Measurements from ENCODE around the gene ZNF185. TPM values are rescaled to one million over a fixed set of nuclear protein-coding genes. Genes with fewer than 3 reads are reported as not detected.

ZNF185 gene
- total RNA-seq, 1 experiment from 2014 or later = 15.8 TPM

- Histone ChIP-seq H4K20me1 (ENCODE audit: insufficient read depth) (no peaks in the 10 kb centered on the region), H3K27me3 (ENCODE audit: insufficient read depth, low read length) (no peaks in the 10 kb centered on the region), H3K27ac (ENCODE audit: low read depth, low read length) (no peak overlapping the region), H3K36me3 (ENCODE audit: control insufficient read depth in 1 of 2, insufficient read depth in 2 of 2, low read length in 2 of 2) (no peaks in the 10 kb centered on the region), H3K4me1 (ENCODE audit: control insufficient read depth in 1 of 2, insufficient read depth in 2 of 2, low read length in 2 of 2) (no peaks in the 10 kb centered on the region), H2AFZ (ENCODE audit: low read depth, low read length, poor library complexity, severe bottlenecking) (no peak overlapping the region), H3K9me3 (ENCODE audit: control insufficient read depth in 1 of 2, insufficient read depth in 1 of 2, low read depth in 1 of 2, low read length in 2 of 2) (no peaks in the 10 kb centered on the region), H3K9me2 (ENCODE audit: insufficient read depth) (no peaks in the 10 kb centered on the region), H3K9ac (ENCODE audit: low read length) (no peak overlapping the region), H3K4me3 (replicated peaks in 1 of 2; ENCODE audit: low read depth in 1 of 2, low read length in 2 of 2) (no peak overlapping the region), H3K79me2 (ENCODE audit: insufficient read depth, low read length) (no peaks in the 10 kb centered on the region), H3K4me2 (ENCODE audit: low read length) (no peak overlapping the region)
- TF ChIP-seq ELF1 (IDR thresholded peaks at IDR 0.05; ENCODE audit: borderline replicate concordance, low read depth) = no peak
- TF ChIP-seq SP1 (IDR thresholded peaks at IDR 0.05; ENCODE audit: low read depth) = no peak
- TF ChIP-seq POLR2A (IDR thresholded peaks at IDR 0.05; ENCODE audit: borderline replicate concordance, extremely low read depth, insufficient read depth, insufficient read length) = no peak
- TF ChIP-seq SRF (IDR thresholded peaks at IDR 0.05; ENCODE audit: low read depth) = no peak
- no peak for TF ChIP-seq YY1 (IDR thresholded peaks at IDR 0.05; ENCODE audit: extremely low read depth, insufficient replicate concordance, low read depth, low read length)
- ChIA-PET RAD21 (ENCODE audit: low non-redundant PET in 1 of 2, low total read pairs in 2 of 2, uncharacterized antibody in 2 of 2, unreplicated experiment in 2 of 2) (no interaction called here), POLR2A (no interaction called here), CTCF (no interaction called here)
- DNase-seq (ENCODE audit: low read depth, low spot score) (no peak), ATAC-seq (no peak)
- no TSS peak for BruUV-seq (replicated peaks)
- intact Hi-C loops (cut with micrococcal nuclease) = no loop called here
Measured at GRCh38 chrX:152886716-152887115, 11.2 kb upstream of the ZNF185 start.

DNA sequence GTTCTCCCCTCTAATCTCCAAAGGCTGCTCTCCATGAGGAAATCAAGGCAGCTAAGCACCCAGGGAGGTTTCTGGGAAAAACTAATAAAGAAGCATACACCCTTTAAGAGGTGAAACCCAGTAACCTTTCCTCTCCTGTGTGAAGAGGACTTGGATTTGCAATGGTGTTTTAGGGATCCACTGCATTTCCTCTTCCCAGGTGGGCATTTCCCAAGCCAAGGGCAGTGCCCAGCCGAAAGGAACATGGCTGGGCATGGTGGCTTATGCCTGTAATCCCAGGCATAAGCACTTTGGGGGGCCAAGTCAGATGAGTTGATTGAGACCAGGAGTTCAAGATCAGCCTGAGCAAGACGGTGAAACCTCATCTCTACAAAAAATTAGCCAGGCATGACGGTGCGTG lies 5.4 kb upstream of the ZNF185 start:
- Histone ChIP-seq H3K79me2 (ENCODE audit: insufficient read depth, low read length) (no peaks in the 10 kb centered on the region), H2AFZ (ENCODE audit: low read depth, low read length, poor library complexity, severe bottlenecking) (no peak overlapping the region), H4K20me1 (ENCODE audit: insufficient read depth) (no peaks in the 10 kb centered on the region), H3K27ac (ENCODE audit: low read depth, low read length) (no peak overlapping the region), H3K9ac (ENCODE audit: low read length) (no peak overlapping the region), H3K9me3 (ENCODE audit: control insufficient read depth in 1 of 2, insufficient read depth in 1 of 2, low read depth in 1 of 2, low read length in 2 of 2) (no peaks in the 10 kb centered on the region), H3K4me2 (ENCODE audit: low read length) (no peak overlapping the region), H3K27me3 (ENCODE audit: insufficient read depth, low read length) (no peaks in the 10 kb centered on the region), H3K36me3 (ENCODE audit: control insufficient read depth in 1 of 2, insufficient read depth in 2 of 2, low read length in 2 of 2) (no peaks in the 10 kb centered on the region), H3K4me1 (ENCODE audit: control insufficient read depth in 1 of 2, insufficient read depth in 2 of 2, low read length in 2 of 2) (peaks cover 17 to 39% of the 10 kb centered on the region in 2 experiments), H3K4me3 (replicated peaks in 1 of 2; ENCODE audit: low read depth in 1 of 2, low read length in 2 of 2) (no peak overlapping the region), H3K9me2 (ENCODE audit: insufficient read depth) (no peaks in the 10 kb centered on the region)
- ChIA-PET RAD21 (ENCODE audit: low non-redundant PET in 1 of 2, low total read pairs in 2 of 2, uncharacterized antibody in 2 of 2, unreplicated experiment in 2 of 2) (no interaction called here), POLR2A (no interaction called here), CTCF (no interaction called here)
- BruUV-seq (replicated peaks) = no TSS peak
- intact Hi-C loops (cut with micrococcal nuclease) = no loop called here
- DNase-seq (ENCODE audit: low read depth, low spot score) (no peak), ATAC-seq (no peak)
- TF ChIP-seq POLR2A (IDR thresholded peaks at IDR 0.05; ENCODE audit: borderline replicate concordance, extremely low read depth, insufficient read depth, insufficient read length) = no peak
- no peak for TF ChIP-seq TCF7L2 (IDR thresholded peaks at IDR 0.05; ENCODE audit: borderline replicate concordance, extremely low read depth, insufficient read depth, insufficient read length)
- TF ChIP-seq EZH2phosphoT487 (IDR thresholded peaks at IDR 0.05; ENCODE audit: borderline replicate concordance) = no peak
- TF ChIP-seq CTCF (IDR thresholded peaks at IDR 0.05 in 2 of 3, conservative IDR thresholded peaks at IDR 0.05 in 1 of 3; ENCODE audit: borderline replicate concordance in 1 of 3, insufficient read depth in 1 of 3, low read depth in 2 of 3, low read length in 2 of 3) = no peak
- TF ChIP-seq SRF (IDR thresholded peaks at IDR 0.05; ENCODE audit: low read depth) = no peak
- TF ChIP-seq, protein P1, sequence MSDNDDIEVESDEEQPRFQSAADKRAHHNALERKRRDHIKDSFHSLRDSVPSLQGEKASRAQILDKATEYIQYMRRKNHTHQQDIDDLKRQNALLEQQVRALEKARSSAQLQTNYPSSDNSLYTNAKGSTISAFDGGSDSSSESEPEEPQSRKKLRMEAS (IDR thresholded peaks at IDR 0.05) = no peak
- no peak for TF ChIP-seq EGR1 (IDR thresholded peaks at IDR 0.05; ENCODE audit: low read depth)
- TF ChIP-seq EZH2 (IDR thresholded peaks at IDR 0.05) = no peak
- TF ChIP-seq YY1 (IDR thresholded peaks at IDR 0.05; ENCODE audit: extremely low read depth, insufficient replicate concordance, low read depth, low read length) = no peak
- TF ChIP-seq, protein P2, sequence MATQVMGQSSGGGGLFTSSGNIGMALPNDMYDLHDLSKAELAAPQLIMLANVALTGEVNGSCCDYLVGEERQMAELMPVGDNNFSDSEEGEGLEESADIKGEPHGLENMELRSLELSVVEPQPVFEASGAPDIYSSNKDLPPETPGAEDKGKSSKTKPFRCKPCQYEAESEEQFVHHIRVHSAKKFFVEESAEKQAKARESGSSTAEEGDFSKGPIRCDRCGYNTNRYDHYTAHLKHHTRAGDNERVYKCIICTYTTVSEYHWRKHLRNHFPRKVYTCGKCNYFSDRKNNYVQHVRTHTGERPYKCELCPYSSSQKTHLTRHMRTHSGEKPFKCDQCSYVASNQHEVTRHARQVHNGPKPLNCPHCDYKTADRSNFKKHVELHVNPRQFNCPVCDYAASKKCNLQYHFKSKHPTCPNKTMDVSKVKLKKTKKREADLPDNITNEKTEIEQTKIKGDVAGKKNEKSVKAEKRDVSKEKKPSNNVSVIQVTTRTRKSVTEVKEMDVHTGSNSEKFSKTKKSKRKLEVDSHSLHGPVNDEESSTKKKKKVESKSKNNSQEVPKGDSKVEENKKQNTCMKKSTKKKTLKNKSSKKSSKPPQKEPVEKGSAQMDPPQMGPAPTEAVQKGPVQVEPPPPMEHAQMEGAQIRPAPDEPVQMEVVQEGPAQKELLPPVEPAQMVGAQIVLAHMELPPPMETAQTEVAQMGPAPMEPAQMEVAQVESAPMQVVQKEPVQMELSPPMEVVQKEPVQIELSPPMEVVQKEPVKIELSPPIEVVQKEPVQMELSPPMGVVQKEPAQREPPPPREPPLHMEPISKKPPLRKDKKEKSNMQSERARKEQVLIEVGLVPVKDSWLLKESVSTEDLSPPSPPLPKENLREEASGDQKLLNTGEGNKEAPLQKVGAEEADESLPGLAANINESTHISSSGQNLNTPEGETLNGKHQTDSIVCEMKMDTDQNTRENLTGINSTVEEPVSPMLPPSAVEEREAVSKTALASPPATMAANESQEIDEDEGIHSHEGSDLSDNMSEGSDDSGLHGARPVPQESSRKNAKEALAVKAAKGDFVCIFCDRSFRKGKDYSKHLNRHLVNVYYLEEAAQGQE (IDR thresholded peaks at IDR 0.05; ENCODE audit: low read depth) = no peak
- no peak for TF ChIP-seq CEBPB (IDR thresholded peaks at IDR 0.05; ENCODE audit: low read depth)
- TF ChIP-seq SIN3A (IDR thresholded peaks at IDR 0.05; ENCODE audit: low read depth) = no peak
- TF ChIP-seq ZFX (IDR thresholded peaks at IDR 0.05) = no peak
- TF ChIP-seq FOSL1 (IDR thresholded peaks at IDR 0.05; ENCODE audit: low read depth) = no peak
- TF ChIP-seq ELF1 (IDR thresholded peaks at IDR 0.05; ENCODE audit: borderline replicate concordance, low read depth) = no peak

Data from HCT116 (cell line).